HL-60/S4 treated with retinoic acid at 250 ng/mL for 4 days and 3 days (cell line): ENCODE measurements around the gene RNF144A.
"Not testable (repeated sequence)": the region's sequence is repeated elsewhere in the genome, so short reads cannot be mapped to it uniquely, and the experiment has no call there.

Experiments
- in situ Hi-C: fragments of 300-500 bp; cut with MboI; formaldehyde crosslinking; loops from 2 replicates; pipeline ENCODE4 v1.7.0; 2022; ENCODE audit warnings: low sequenced_read_pairs

The RNF144A gene

GRCh38 chr2:6917071-6917760 is at the start of gene RNF144A:
RNF144A (plus strand) TSS chr2:6917412; CDS start chr2:6996927, 79,515 bp downstream.
- in situ Hi-C loops: no loop called here

DNA sequence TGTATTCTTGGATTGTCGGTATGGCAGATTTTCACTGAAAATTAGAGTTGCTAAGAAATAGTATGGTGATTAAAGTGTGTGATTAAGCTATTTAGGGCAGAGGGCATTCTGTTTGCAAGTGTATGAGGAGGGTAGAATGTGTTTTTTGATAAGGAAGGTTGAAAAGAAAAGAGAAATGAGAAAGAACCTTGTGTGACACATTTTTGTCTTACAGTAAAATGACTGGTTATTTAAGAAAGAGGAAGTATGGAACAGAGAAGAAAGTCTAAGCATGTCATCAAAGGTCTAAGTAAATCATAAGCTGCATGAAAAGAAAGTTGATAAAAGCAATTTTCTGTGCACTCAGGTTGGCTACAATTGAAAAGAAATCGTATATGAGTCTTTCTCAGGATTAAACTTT is 44.8 kb upstream of the RNF144A start:
- in situ Hi-C loops: no loop called here

- in situ Hi-C loops: no loop called here
Measured at GRCh38 chr2:6874032-6874431, 43.2 kb upstream of the RNF144A start.

DNA sequence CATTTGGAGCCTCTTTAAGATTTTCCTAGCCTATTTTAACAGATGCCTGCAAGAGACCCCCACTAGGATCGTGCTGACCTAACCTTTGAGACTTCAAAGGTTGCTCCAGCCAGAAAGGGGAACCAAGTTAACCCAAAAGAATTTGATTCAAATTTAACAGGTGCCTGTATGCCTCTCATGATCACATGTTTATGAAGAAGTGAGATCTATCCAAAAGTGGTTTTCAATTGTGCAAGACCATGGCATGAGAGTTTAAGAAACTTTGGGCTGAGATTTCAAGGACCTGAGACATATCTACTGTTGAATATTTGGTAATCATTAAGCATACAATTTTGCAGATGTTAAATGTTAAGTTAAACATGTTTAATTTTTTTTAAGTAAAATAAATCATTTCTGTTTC is 40.9 kb upstream of the RNF144A start:
- in situ Hi-C loops: no loop called here

- in situ Hi-C loops: no loop called here
Measured at GRCh38 chr2:6877402-6878304, 39.6 kb upstream of the RNF144A start, which contains the start of gene RSAD2. RSAD2 (plus strand) TSS chr2:6877777; CDS start chr2:6877801, 24 bp downstream.

- in situ Hi-C loops: no loop called here
Measured at GRCh38 chr2:6878549-6878948, 38.7 kb upstream of the RNF144A start.

GRCh38 chr2:6879011-6879410 is 38.2 kb upstream of the RNF144A start:
- in situ Hi-C loops: no loop called here

DNA sequence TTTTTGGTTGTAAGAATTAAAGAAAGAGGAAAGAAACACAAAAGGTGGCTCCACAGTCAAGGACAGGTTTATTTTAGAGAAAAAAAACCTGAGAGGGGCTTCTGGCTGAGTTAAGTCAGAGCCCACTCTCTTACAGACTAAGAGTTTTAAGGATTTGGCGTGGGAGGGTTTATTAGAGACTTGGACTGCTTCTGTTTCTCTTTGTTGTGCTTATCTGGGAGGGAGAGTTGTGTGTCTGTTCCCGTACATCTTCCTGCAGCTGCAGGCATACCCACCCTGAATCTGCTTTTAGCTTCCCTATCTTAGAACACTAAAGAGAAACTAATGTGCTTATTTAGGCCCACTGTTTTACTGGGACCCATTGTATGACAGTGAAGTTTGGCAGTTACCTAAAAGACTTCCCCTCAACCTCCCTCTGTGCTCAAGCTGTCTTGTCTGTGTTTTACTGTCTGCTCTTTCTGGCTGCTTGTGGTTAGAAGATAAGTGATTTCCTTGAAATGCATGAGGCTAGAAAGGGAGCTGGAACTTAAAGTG is 36.9 kb upstream of the RNF144A start:
- in situ Hi-C loops: no loop called here

DNA sequence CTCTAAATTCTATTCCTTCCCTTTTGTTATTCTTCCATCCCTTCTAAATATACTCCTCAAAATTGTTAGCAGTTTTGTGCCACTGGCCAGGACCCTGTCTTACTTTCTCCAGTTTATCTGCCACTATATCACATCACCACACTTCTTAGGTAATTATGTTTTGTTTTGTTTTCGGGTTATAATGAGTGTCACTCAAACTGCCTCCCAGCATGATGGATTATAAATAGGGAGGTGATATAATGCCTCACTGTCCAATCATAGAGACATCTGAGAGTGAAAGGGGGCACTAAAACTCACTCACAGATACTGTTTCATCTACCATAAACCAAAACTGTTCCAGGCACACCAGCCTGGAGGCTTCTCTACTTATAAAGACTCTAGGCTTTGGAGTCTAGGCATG is 36.2 kb upstream of the RNF144A start:
- in situ Hi-C loops: no loop called here

DNA sequence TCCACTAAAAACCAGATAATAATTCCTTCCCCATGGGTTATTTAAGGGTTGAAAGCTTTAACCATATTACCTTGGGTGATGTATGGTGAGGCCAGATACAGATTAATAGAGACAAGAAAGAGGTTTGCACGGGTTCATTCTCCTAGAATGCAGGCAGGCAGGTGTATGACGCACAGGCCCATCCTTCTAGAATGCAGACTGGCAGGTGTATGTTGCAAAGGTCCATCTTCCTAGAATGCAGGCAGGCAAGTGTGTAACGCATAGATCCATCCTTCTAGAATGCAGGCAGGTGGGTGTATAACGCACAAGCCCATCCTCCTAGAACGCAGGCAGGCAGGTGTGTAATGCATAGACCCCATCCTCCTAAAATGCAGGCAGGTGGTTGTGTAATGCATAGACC is 35.7 kb upstream of the RNF144A start:
- in situ Hi-C loops: no loop called here

- in situ Hi-C loops: no loop called here
Measured at GRCh38 chr2:6883448-6884122, 33.6 kb upstream of the RNF144A start.

GRCh38 chr2:6885551-6885950 is 31.7 kb upstream of the RNF144A start:
- in situ Hi-C loops: no loop called here

- in situ Hi-C loops: no loop called here
Measured at GRCh38 chr2:6885968-6886367, 31.2 kb upstream of the RNF144A start.

DNA sequence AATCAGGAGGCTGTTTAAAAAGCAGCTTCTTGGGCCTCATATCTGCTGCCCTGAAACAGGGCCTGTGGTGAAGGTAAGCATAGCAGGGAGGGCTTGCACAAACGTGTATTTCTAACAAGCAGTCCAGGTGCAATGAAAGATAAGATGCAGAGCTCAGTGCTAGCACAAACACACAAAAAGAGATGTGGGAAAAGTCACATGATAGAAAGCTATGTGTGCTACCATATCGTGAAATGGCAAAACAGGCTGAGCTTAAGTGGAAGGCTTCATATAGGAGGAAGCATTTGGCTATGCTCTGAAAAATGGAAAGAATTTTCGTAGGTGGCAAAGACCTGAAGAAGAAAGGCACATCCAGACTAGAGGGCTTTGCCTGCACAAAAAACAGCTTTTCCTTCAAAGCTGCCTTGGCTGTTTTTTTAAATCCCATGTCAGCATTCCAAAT is 29.4 kb upstream of the RNF144A start:
- in situ Hi-C loops: no loop called here

GRCh38 chr2:6888724-6889123 is 28.5 kb upstream of the RNF144A start:
- in situ Hi-C loops: no loop called here

GRCh38 chr2:6893876-6894482 is 23.2 kb upstream of the RNF144A start:
- in situ Hi-C loops: no loop called here

GRCh38 chr2:6896930-6897759 is 20.1 kb upstream of the RNF144A start:
- in situ Hi-C loops: no loop called here

DNA sequence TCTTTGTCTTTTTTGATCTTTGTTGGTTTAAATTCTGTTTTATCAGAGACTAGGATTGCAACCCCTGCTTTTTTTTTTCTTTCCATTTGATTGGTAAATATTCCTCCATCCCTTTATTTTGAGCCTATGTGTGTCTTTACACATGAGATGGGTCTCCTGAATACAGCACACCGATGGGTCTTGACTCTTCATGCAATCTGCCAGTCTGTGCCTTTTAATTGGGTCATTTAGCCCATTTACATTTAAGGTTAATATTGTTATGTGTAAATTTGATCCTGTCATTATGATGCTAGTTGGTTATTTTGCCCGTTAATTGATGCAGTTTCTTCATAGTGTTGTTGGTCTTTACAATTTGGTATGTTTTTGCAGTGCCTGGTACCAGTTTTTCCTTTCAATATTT is 14.6 kb upstream of the RNF144A start:
- in situ Hi-C loops: not testable (repeated sequence)

DNA sequence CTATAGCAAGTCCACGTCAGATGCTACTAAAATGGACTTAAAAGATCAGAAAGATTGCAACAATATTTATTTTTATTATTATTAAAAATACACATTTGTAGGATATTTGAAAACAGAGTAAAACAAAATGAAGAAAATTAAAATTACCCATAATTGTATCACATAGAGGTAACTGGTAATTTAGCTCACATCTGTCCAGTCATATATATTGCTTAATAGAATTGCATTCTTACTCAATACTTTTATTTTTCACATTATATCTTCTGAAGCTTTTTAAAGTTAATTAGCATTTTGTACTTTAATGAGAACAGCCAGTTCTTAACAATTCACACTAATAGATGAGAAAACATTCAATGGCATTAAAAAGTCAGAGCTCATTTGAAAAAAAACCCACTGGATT is 11.5 kb upstream of the RNF144A start:
- in situ Hi-C loops: no loop called here

DNA sequence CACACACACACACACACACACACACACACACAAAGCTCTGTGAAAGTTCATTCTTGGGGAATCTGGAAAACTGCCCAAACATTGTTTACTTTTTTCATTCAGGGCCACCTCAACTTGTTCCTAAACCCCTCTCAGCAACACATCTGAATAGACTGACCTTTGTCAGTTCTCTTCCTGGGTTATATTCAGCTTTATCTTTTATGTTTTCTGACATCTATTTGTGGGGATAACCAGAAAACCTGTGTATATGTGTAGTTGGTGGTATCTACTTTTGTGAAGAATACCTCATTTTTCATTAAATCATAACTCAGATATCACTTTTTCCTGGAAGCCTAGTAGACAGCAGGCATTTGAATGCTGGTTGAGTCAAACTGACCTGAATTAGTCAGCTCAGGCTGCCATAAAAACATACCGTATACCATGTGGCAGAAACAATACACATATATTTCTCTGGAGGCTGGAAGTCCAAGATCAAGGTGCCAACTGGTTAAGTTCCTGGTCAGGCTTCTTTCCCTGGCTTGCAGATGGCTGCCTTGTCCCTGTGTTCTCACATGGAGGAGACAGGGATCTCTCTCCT is 11.0 kb upstream of the RNF144A start:
- in situ Hi-C loops: no loop called here
